ENCODE data around the gene TMCO6.
"Not testable (repeated sequence)": the region's sequence is repeated elsewhere in the genome, so short reads cannot be mapped to it uniquely, and the experiment has no call there.

TMCO6 gene

DNA sequence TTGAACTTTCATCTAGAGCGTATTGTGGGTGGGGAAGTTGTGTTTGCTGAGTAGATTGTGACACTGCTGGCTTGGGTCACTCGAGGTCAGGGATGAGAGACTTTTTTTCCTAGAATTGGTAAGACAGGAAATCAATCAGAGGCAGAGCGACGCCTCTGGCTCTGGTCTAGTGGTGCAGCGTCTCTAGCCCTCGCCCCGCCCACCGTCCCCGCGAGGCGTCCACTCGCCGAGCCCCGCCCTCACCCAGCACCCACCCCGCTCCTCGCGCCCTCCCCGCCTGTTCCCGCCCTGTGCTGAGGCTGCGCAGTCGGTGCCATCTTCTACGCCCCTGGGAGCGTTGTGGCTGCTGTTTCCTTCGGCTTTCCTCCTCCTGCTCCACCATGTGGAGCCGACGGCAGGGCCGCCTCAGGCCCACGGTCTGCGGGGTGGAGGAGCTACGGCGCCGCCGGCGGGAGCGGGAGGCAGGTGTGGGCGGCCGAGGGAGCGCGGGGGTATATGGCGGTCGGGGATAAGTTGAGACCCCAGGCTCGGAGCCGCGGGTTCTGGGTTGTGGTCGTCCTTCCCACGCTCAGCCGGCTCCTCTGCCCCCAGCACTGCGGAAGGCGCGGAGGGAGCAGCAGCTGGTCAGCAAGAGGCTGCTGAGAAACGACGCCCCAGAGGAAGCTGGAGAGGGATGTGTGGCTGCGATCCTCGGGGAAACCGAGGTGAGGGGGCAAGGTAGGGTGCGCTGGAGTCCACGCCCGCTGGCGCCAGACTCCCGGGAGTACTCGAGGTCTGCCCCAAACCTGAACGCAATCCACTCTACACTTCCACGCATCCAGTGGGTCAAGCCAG, at the start of gene TMCO6:
TMCO6 (plus strand) TSS at position 304 of the 834 bp plus-strand sequence; CDS start at position 381, 77 bp downstream.
- peak within 1 kb of the TSS; percentile 83 for H3K27ac ChIP-seq
- TF ChIP-seq, protein P1, sequence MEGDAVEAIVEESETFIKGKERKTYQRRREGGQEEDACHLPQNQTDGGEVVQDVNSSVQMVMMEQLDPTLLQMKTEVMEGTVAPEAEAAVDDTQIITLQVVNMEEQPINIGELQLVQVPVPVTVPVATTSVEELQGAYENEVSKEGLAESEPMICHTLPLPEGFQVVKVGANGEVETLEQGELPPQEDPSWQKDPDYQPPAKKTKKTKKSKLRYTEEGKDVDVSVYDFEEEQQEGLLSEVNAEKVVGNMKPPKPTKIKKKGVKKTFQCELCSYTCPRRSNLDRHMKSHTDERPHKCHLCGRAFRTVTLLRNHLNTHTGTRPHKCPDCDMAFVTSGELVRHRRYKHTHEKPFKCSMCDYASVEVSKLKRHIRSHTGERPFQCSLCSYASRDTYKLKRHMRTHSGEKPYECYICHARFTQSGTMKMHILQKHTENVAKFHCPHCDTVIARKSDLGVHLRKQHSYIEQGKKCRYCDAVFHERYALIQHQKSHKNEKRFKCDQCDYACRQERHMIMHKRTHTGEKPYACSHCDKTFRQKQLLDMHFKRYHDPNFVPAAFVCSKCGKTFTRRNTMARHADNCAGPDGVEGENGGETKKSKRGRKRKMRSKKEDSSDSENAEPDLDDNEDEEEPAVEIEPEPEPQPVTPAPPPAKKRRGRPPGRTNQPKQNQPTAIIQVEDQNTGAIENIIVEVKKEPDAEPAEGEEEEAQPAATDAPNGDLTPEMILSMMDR (conservative IDR thresholded peaks at IDR 0.05): peak; percentile 71

DNA sequence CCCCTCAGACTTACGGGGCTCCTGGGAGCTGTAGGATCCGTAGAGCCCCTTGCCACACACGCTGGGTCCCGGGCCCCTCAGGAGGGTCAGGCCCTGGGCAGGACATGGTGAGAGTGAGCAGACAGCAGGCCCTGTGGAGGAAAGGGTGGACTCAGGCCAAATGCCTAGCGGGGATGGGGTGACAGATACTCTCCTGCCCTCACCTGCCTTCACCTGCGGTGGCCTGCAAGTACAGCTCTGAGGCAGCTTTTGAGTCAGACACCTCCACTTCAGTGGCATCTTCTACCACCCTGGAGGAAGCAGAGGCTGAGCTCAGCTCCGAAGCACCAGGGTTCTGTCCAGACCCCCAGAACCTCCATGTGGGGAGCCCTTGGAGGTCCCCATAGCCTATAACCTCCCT, 48.4 kb upstream of the TMCO6 start:
- TF ChIP-seq, protein P1 (conservative IDR thresholded peaks at IDR 0.05): no peak
- H3K27ac ChIP-seq: no peak overlapping the region

DNA sequence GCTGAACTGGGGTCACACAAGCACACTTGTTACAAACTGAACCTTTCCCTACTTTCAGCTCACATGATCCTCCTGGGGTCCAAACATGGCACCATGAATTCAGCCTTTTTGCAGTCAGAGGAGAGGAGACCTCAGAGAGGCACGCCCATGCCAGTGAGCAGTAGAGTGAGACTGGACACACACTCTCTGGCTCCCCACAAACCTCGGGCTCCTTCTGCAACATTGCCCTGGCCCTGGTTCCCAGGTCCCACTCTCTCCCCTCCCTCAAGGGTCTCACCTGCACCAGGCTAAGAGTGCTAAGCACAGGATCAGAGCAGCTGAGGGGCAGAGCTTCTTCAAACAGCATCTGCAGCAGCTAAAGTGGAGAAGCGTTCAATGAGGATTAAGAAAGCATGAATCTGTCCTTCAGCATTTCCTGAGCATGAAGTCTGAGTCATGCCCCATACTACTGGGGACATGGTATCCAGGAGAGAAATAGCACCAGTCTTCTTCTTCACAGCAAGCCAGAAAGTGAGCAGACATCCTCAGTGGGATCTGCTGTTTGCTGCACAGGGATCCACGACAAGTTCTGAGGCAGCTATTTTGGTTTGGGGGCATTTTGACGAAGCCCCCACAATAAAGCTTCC, 47.4 kb upstream of the TMCO6 start:
- TF ChIP-seq, protein P1 (conservative IDR thresholded peaks at IDR 0.05): no peak
- H3K27ac ChIP-seq: no peak overlapping the region

DNA sequence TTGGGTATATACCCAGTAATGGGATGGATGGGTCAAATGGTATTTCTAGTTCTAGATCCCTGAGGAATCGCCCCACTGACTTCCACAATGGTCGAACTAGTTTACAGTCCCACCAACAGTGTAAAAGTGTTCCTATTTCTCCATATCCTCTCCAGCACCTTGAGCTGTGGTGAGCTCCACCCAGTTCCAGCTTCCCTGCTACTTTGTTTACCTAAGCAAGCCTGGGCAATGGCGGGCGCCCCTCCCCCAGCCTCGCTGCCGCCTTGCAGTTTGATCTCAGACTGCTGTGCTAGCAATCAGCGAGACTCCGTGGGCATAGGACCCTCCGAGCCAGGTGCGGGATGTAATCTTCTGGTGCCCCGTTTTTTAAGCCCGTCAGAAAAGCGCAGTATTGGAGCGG, 46.2 kb upstream of the TMCO6 start:
- H3K27ac ChIP-seq: not testable (repeated sequence)

DNA sequence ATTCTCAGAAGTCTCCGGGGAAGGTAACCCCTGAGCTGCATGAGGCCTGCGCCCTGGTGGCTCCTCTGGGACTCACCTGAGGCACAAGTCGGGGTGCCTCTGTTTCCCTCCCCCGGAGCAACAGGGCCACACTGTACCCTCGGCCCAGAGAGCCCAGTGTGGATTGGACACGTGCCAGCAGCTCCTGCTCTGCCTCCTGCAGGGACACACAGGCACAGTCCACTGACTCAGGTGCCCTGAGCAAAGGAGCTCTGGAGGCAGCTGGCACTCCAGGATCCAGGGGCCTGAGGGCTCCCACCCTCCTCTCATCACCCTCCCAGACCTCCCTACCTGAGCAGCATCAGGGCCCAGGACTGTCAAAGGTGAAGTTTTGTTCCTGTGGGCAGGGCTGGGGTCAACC, 45.1 kb upstream of the TMCO6 start:
- TF ChIP-seq, protein P1 (conservative IDR thresholded peaks at IDR 0.05): no peak
- no peak overlapping the region for H3K27ac ChIP-seq

DNA sequence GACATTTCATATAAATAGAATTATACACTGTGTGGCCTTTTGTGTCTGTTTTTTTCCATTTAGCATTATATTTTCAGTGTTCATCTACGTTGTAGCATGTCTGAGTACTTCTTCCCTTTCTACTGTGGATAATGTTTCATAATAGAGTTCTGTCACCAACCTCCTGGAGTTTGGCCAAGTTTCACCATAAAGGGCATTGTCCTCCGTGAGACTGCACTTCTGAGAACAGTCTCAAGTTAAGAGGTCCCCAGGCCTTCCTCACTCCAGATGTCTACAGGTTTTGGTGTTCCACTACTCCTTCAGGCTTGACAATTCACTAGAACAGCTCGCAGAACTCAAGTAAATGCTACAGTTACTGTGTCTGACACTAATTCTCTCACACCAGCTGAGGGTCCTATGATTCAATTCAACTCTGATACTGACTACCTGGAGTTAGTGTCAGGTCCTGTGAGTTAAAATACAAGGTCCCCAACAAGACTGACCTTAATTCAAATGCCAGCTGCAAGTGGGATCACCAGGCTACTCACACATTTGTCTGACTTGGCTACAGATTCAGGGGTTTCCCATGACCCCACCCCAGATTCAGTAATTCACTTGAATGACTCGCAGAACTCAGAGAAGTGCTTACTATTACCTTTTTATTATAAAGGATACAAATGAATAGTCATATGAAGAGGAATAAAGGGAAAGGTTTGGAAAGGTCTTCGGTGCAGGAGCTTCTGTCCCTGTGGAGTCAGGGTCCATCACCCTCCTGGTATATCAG, 43.5 kb upstream of the TMCO6 start:
- TF ChIP-seq, protein P1 (conservative IDR thresholded peaks at IDR 0.05): no peak
- H3K27ac ChIP-seq: no peak overlapping the region

DNA sequence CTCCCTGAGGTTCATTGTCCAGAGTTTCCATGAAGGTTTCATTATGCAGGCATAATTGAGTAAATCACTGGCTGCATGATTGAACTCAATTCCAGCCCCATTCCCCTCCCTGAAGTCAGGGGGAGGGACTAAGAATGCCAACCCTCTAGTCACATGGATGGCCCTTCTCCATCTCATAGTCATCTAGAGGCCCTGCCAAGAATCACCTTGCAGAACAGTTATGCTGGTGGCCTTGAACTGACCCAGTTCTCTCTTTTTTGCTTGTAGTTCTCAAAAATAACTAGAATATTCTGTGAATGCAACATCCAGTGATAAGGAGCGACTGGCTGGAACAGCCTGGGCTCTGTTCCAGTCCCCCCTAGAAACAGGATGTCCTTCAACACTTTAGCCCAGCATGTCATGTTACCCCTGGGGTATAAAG, 42.9 kb upstream of the TMCO6 start:
- TF ChIP-seq, protein P1 (conservative IDR thresholded peaks at IDR 0.05): no peak
- H3K27ac ChIP-seq: no peak overlapping the region

All from VCaP (cell line).